Left colon (tissue), 2 donors: ENCODE measurements around the gene LRRC8B. TPM values are rescaled to one million over a fixed set of nuclear protein-coding genes. Genes with fewer than 3 reads are reported as not detected.

Experiments used
- ATAC-seq: fragments of 200-7000 bp; cut with Tn5 transposase; one replicate; pipeline ENCODE4 v1.9.1; 2020; ENCODE audit warnings: mild to moderate bottlenecking, moderate library complexity
- DNase-seq, 2 donors: peaks; one replicate each; pipeline ENCODE4 v3.0.0-alpha.2; 2020
- intact Hi-C, 2 donors: fragments of 100-400 bp; cut with DNase I in 1 of 2; cut with micrococcal nuclease in 1 of 2; formaldehyde crosslinking; loops; one replicate each; pipeline versions ENCODE4 v1.11.2 to v1.14.0; 2022; cut with DNase I, micrococcal nuclease
- total RNA-seq, 2 donors: library from RNA; stranded (reverse); fragmentation: NEBNext Ultra II Directional; extraction: Animal tissue kit (Norgen Biotek cat#: 25700); gene quantifications; one replicate each; pipeline ENCODE4 v1.2.1, GENCODE V29; 2021
- donor health status: DM: no; HTN: no; CAD: no.
- donor health status: DM: yes; HTN: yes; CAD: no.

LRRC8B gene
- total RNA-seq, 2 donors from 2014 or later, result 12.7 to 16.3 TPM

GRCh38 chr1:89598450-89599331, 74.1 kb downstream of the LRRC8B start:
- intact Hi-C loops, result loop anchor here in 1 of 2 donors (5.0 kb wide), 1 partner anchor 116 kb away; no protein-coding TSS in a partner anchor

GRCh38 chr1:89599332-89599630, 74.7 kb downstream of the LRRC8B start:
- intact Hi-C loops, result loop anchor here in 1 of 2 donors (5.0 kb wide), 1 partner anchor 117 kb away; no protein-coding TSS in a partner anchor
- DNase-seq, result no peak
- ATAC-seq, result no peak

More at GRCh38 chr1:89598450-89599331, 74.1 kb downstream of the LRRC8B start:
- DNase-seq, result no peak
- ATAC-seq, result peak; percentile 87

GRCh38 chr1:89600451-89601224, 76.0 kb downstream of the LRRC8B start:
- no peak for ATAC-seq

GRCh38 chr1:89602871-89603404, 78.3 kb downstream of the LRRC8B start:
- no peak for ATAC-seq
- intact Hi-C loops, result no loop called here
- no peak for DNase-seq

More at GRCh38 chr1:89600451-89601224, 76.0 kb downstream of the LRRC8B start:
- intact Hi-C loops, result no loop called here
- no peak for DNase-seq

- no peak for DNase-seq
- intact Hi-C loops, result no loop called here
- peak; percentile 20 for ATAC-seq
Measured at GRCh38 chr1:89603651-89604413, 79.2 kb downstream of the LRRC8B start.

- no peak for DNase-seq
- intact Hi-C loops, result no loop called here
- ATAC-seq, result no peak
Measured at GRCh38 chr1:89604414-89604735, 79.7 kb downstream of the LRRC8B start.

- DNase-seq (no peak), ATAC-seq (no peak)
- intact Hi-C loops, result no loop called here
Measured at GRCh38 chr1:89605692-89606091, 81.1 kb downstream of the LRRC8B start.

- no peak for DNase-seq
- no peak for ATAC-seq
- intact Hi-C loops, result no loop called here
Measured at GRCh38 chr1:89606227-89606980, 81.8 kb downstream of the LRRC8B start.

GRCh38 chr1:89607156-89607555, 82.5 kb downstream of the LRRC8B start:
- no peak for ATAC-seq
- intact Hi-C loops, result no loop called here
- no peak for DNase-seq

GRCh38 chr1:89607586-89608318, 83.1 kb downstream of the LRRC8B start:
- DNase-seq (no peak), ATAC-seq (no peak)
- intact Hi-C loops, result no loop called here

- intact Hi-C loops, result no loop called here
- ATAC-seq, result no peak
- no peak for DNase-seq
Measured at GRCh38 chr1:89608319-89608983, 83.8 kb downstream of the LRRC8B start.

- intact Hi-C loops, result no loop called here
- peak in 1 of 2 donors; percentile 24 for DNase-seq
- no peak for ATAC-seq
Measured at GRCh38 chr1:89608984-89609725, 84.5 kb downstream of the LRRC8B start.

- no peak for DNase-seq
- intact Hi-C loops, result no loop called here
- ATAC-seq, result no peak
Measured at GRCh38 chr1:89609781-89610456, 85.3 kb downstream of the LRRC8B start.

- DNase-seq (no peak), ATAC-seq (no peak)
- intact Hi-C loops, result no loop called here
Measured at GRCh38 chr1:89610457-89611011, 85.9 kb downstream of the LRRC8B start.

GRCh38 chr1:89611721-89612120, 87.1 kb downstream of the LRRC8B start:
- ATAC-seq, result no peak
- intact Hi-C loops, result no loop called here
- no peak for DNase-seq

- DNase-seq (no peak), ATAC-seq (no peak)
Measured at GRCh38 chr1:89613928-89614327, 89.3 kb downstream of the LRRC8B start.

More at GRCh38 chr1:89613928-89614327, 89.3 kb downstream of the LRRC8B start:
- intact Hi-C loops, result no loop called here
